ENCODE data around the gene ATG9A. TPM values are rescaled to one million over a fixed set of nuclear protein-coding genes. Genes with fewer than 3 reads are reported as not detected.
A peak's percentile ranks its signal among the peaks of the same experiment; 100 is the strongest.

The ATG9A gene
- total RNA-seq, 1 experiment from 2014 or later = 42.9 TPM

DNA sequence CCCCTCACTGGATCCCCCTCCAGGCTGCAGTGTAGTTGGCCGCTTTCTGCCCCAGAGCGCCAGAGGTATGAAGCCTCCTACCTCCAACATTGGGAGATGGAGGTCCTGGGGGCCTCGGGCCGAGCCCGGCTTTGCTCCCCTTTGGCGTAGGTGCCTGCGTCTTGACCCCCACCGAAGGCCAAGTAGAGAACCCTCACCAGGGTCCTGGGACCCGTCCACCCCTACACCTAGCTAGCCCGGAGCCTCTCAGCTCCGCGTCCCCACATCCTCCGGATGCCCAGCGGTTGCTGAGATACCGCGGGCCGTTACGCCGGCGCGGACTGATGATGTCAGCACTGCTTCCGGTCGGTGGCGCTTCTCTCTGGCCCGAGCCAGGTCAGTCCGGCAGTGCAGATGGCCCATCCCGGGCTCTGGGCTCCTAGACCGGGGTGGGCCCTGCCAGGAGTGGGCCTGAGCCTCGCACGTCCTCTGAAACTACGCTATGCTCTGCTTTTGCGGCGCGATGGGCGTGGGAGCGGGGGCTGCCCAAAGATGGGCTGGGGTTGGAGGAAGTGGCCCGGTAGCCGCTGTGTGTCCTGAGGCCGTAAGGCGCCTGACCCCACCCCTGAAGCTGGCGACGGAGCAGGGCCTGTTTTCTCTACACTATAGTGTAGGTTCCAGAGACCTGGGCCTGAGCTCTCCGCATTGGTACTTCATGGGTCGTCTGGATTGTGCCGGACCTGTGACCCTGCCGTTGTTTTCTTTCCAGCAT lies 15.9 kb upstream of the ATG9A start, which contains the start of the genes GLB1L and STK16 (continued):
- TF ChIP-seq TEAD1 (CRISPR knock-in tag; IDR thresholded peaks at IDR 0.05) (peak; percentile 81; the same call in 1 of the 2 replicates), ZMAT4 (CRISPR knock-in tag; IDR thresholded peaks at IDR 0.05) (no peak)
- TF ChIP-seq, protein P1, sequence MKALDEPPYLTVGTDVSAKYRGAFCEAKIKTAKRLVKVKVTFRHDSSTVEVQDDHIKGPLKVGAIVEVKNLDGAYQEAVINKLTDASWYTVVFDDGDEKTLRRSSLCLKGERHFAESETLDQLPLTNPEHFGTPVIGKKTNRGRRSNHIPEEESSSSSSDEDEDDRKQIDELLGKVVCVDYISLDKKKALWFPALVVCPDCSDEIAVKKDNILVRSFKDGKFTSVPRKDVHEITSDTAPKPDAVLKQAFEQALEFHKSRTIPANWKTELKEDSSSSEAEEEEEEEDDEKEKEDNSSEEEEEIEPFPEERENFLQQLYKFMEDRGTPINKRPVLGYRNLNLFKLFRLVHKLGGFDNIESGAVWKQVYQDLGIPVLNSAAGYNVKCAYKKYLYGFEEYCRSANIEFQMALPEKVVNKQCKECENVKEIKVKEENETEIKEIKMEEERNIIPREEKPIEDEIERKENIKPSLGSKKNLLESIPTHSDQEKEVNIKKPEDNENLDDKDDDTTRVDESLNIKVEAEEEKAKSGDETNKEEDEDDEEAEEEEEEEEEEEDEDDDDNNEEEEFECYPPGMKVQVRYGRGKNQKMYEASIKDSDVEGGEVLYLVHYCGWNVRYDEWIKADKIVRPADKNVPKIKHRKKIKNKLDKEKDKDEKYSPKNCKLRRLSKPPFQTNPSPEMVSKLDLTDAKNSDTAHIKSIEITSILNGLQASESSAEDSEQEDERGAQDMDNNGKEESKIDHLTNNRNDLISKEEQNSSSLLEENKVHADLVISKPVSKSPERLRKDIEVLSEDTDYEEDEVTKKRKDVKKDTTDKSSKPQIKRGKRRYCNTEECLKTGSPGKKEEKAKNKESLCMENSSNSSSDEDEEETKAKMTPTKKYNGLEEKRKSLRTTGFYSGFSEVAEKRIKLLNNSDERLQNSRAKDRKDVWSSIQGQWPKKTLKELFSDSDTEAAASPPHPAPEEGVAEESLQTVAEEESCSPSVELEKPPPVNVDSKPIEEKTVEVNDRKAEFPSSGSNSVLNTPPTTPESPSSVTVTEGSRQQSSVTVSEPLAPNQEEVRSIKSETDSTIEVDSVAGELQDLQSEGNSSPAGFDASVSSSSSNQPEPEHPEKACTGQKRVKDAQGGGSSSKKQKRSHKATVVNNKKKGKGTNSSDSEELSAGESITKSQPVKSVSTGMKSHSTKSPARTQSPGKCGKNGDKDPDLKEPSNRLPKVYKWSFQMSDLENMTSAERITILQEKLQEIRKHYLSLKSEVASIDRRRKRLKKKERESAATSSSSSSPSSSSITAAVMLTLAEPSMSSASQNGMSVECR (CRISPR knock-in tag; IDR thresholded peaks at IDR 0.05; ENCODE audit: borderline replicate concordance) = peak; percentile 94; the same call in 1 of the 2 replicates

- no peak for ATAC-seq
- TF ChIP-seq SMAD4 (CRISPR knock-in tag; IDR thresholded peaks at IDR 0.05) (no peak), SP1 (CRISPR knock-in tag; conservative IDR thresholded peaks at IDR 0.05) (no peak), ZBTB21 (CRISPR knock-in tag; IDR thresholded peaks at IDR 0.05; ENCODE audit: borderline replicate concordance) (no peak), IRF2 (CRISPR knock-in tag; IDR thresholded peaks at IDR 0.05; ENCODE audit: borderline replicate concordance, low read depth) (no peak), NR1H2 (CRISPR knock-in tag; IDR thresholded peaks at IDR 0.05) (no peak)
- TF ChIP-seq, protein P2, sequence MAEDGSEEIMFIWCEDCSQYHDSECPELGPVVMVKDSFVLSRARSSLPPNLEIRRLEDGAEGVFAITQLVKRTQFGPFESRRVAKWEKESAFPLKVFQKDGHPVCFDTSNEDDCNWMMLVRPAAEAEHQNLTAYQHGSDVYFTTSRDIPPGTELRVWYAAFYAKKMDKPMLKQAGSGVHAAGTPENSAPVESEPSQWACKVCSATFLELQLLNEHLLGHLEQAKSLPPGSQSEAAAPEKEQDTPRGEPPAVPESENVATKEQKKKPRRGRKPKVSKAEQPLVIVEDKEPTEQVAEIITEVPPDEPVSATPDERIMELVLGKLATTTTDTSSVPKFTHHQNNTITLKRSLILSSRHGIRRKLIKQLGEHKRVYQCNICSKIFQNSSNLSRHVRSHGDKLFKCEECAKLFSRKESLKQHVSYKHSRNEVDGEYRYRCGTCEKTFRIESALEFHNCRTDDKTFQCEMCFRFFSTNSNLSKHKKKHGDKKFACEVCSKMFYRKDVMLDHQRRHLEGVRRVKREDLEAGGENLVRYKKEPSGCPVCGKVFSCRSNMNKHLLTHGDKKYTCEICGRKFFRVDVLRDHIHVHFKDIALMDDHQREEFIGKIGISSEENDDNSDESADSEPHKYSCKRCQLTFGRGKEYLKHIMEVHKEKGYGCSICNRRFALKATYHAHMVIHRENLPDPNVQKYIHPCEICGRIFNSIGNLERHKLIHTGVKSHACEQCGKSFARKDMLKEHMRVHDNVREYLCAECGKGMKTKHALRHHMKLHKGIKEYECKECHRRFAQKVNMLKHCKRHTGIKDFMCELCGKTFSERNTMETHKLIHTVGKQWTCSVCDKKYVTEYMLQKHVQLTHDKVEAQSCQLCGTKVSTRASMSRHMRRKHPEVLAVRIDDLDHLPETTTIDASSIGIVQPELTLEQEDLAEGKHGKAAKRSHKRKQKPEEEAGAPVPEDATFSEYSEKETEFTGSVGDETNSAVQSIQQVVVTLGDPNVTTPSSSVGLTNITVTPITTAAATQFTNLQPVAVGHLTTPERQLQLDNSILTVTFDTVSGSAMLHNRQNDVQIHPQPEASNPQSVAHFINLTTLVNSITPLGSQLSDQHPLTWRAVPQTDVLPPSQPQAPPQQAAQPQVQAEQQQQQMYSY (CRISPR knock-in tag; IDR thresholded peaks at IDR 0.05) = no peak
- TF ChIP-seq, protein P3, sequence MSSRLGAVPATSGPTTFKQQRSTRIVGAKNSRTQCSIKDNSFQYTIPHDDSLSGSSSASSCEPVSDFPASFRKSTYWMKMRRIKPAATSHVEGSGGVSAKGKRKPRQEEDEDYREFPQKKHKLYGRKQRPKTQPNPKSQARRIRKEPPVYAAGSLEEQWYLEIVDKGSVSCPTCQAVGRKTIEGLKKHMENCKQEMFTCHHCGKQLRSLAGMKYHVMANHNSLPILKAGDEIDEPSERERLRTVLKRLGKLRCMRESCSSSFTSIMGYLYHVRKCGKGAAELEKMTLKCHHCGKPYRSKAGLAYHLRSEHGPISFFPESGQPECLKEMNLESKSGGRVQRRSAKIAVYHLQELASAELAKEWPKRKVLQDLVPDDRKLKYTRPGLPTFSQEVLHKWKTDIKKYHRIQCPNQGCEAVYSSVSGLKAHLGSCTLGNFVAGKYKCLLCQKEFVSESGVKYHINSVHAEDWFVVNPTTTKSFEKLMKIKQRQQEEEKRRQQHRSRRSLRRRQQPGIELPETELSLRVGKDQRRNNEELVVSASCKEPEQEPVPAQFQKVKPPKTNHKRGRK (CRISPR knock-in tag; IDR thresholded peaks at IDR 0.05; ENCODE audit: borderline replicate concordance) = no peak
- H3K4me3 Mint-ChIP-seq = peak overlapping the region; percentile 93
- CTCF ChIA-PET = interaction anchor here (0.6 to 1.7 kb wide), 16 partner anchors 10 to 285 kb away, joined by 3 to 20 read pairs (median 4); partner anchors contain the start of genes CNPPD1, DNAJB2 and ZFAND2B
- DNase-seq (ENCODE audit: low spot score) = no peak
- POLR2A ChIA-PET = interaction anchor here (0.9 to 1.8 kb wide), 9 partner anchors 9 to 143 kb away, joined by 3 to 14 read pairs (median 6); partner anchors contain the start of genes ABCB6, ANKZF1, ATG9A and DNAJB2
- no peaks in the 10 kb centered on the region for H3K27me3 Mint-ChIP-seq (ENCODE audit: low read depth)
- peak overlapping the region; percentile 70; the same call in 1 of the 2 replicates for H3K27ac Mint-ChIP-seq
- 0 out of 2 replicates have a peak, but pooled peaks cover 6% of the 10 kb centered on the region for H3K36me3 Mint-ChIP-seq
- H3K4me1 Mint-ChIP-seq = peaks cover 22% of the 10 kb centered on the region
- no peaks in the 10 kb centered on the region for H3K9me3 Mint-ChIP-seq
Observed at GRCh38 chr2:219244789-219245147, 15.3 kb upstream of the ATG9A start.

DNA sequence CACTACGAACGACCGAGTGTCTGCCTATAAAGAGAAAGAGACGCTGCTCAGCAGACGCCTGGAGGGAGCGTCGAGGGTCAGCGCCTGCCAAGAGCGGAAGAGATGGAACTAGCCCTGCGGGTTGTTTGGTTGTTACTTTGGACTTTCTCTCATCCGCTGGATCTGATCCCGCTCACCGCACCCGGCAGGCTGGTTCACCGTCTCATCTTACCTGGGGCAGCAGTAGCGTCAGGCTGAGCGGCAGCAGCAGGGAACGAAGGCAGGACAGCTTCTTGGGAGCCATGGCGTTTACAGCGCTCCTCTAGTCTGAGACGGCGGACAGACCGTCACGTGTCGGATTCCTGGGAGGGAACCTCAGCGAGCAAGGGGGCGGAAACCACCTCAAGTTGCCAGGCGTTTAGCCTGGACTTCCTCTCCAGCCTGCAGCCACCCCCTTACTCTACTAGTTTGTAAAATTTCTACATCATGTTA lies 13.9 kb upstream of the ATG9A start:
- Mint-ChIP-seq H3K27ac (peak overlapping the region; percentile 48; the same call in 1 of the 2 replicates), H3K36me3 (no peaks in the 10 kb centered on the region), H3K4me3 (peak overlapping the region; percentile 37), H3K4me1 (peaks cover 14% of the 10 kb centered on the region), H3K9me3 (no peaks in the 10 kb centered on the region), H3K27me3 (ENCODE audit: low read depth) (no peaks in the 10 kb centered on the region)
- TF ChIP-seq ZNF423 (CRISPR knock-in tag; IDR thresholded peaks at IDR 0.05) = no peak
- peak; percentile 44 for TF ChIP-seq USF2 (CRISPR knock-in tag; IDR thresholded peaks at IDR 0.05)
- ATAC-seq (no peak), DNase-seq (ENCODE audit: low spot score) (no peak)
- ChIA-PET CTCF (no interaction called here), POLR2A (no interaction called here)
